Ovary (tissue), 9 donors: ENCODE data around the gene CDC14A. TPM values are rescaled to one million over a fixed set of nuclear protein-coding genes. Genes with fewer than 3 reads are reported as not detected.

Experiments used
- DNase-seq, 5 donors: peaks; one replicate each; pipeline ENCODE4 v3.0.0-alpha.2; 2019 to 2020
- H3K27ac ChIP-seq, 2 donors: fragments of 200-600 bp; one replicate each; pipeline versions ENCODE4 v1.5.1 to v1.8.0; 2019 to 2022
- H3K27me3 ChIP-seq: fragments of 200-600 bp; one replicate; pipeline ENCODE4 v1.8.0; 2022
- H3K36me3 ChIP-seq: fragments of 200-600 bp; sonication (generic); one replicate; pipeline ENCODE4 v1.5.1; 2019
- H3K4me1 ChIP-seq: one replicate; pipeline ENCODE4 v1.8.1; 2013; ENCODE audit warnings: mild to moderate bottlenecking, moderate library complexity; ENCODE audit not compliant: insufficient read depth
- H3K4me3 ChIP-seq: fragments of 200-600 bp; sonication (generic); one replicate; pipeline ENCODE4 v1.5.1; 2017
- H3K9me3 ChIP-seq, 2 donors: fragments of 200-600 bp in 1 of 2; sonication (generic) in 1 of 2; one replicate each; pipeline versions ENCODE4 v1.5.1 to v1.8.1; 2013 to 2019; ENCODE audit warnings: mild to moderate bottlenecking in 1 of 2, moderate library complexity in 1 of 2
- CTCF ChIP-seq, 3 donors: fragments of 450-650 bp in 2 of 3; fragments of 200-600 bp in 1 of 3; IDR thresholded peaks; one replicate each; pipeline versions ENCODE4 v1.5.1 to v1.8.0; 2016 to 2022; ENCODE audit warnings: antibody characterized with exemption in 3 of 3, mild to moderate bottlenecking in 1 of 3
- EP300 ChIP-seq: sonication (generic); formaldehyde crosslinking; IDR thresholded peaks from one replicate; pipeline ENCODE4 v1.6.1; 2017; ENCODE audit warnings: antibody characterized with exemption
- POLR2A ChIP-seq: fragments of 450-650 bp; IDR thresholded peaks from one replicate; pipeline ENCODE4 v1.6.1; 2017; ENCODE audit warnings: antibody characterized with exemption, mild to moderate bottlenecking, moderate library complexity
- WGBS, 3 donors: extraction: QIAGEN DNeasy Blood & Tissue Kit in 1 of 3; methylation state at CpG; one replicate each; pipeline versions ENCODE4 v1.1.5 to v1.1.7; 2013 to 2017; 5-methylcytosine and 5-hydroxymethylcytosine counted together
- intact Hi-C, 4 donors: fragments of 100-400 bp; cut with DNase I; formaldehyde crosslinking; loops; one replicate each; pipeline versions ENCODE4 v1.11.0 to v1.15.1; 2022 to 2023
- polyA plus RNA-seq, 2 donors: library from polyadenylated mRNA; stranded (reverse); fragments of 200-250 nt in 1 of 2; fragments of 350-450 nt in 1 of 2; fragmentation: Illumina TruSeq in 1 of 2; extraction: RNeasy Lipid Tissue Mini Kit (QIAGEN cat#74804) in 1 of 2; gene quantifications; one replicate each; pipeline ENCODE4 v1.2.3, GENCODE V29; 2013 to 2014
- total RNA-seq, 7 donors: library from RNA; depleted of rRNA in 2 of 7; stranded (reverse); fragments of >200 nt in 2 of 7; fragmentation: NEBNext Ultra II Directional in 3 of 7; extraction: Animal tissue kit (Norgen Biotek cat#: 25700) in 3 of 7; gene quantifications; one replicate each; pipeline versions ENCODE4 v1.1.0 to v1.2.4, GENCODE V29; 2016 to 2023
- donor health status: DM: no; HTN: no; CAD: no; lungs with moderate emphysema.
- donor health status: DM: no; HTN: no; CAD: no.
- donor health status: Bipolar disorder and iron deficiency.
- donor health status: DM: yes; HTN: yes; CAD: no.
- donor health status: DM: no; HTN: no; CAD: no.
- donor health status: DM: yes; HTN: yes; CAD: no.

Gene CDC14A
- total and polyA plus RNA-seq, 9 donors = 4.6 to 47.4 (median 8.6) TPM

- H3K27me3 ChIP-seq = no peaks in the 10 kb centered on the region
- intact Hi-C loops = no loop called here
- H3K27ac ChIP-seq = no peak overlapping the region
- TF ChIP-seq POLR2A (no peak), EP300 (no peak), CTCF (IDR thresholded peaks at IDR 0.05) (no peak)
- no peak overlapping the region for H3K4me3 ChIP-seq
- no peaks in the 10 kb centered on the region for H3K4me1 ChIP-seq
- no peak for DNase-seq
- 92 to 96% (median 93%) methylated on average over 1 of the region's 1 CpG for WGBS, 3 donors
- H3K36me3 ChIP-seq = no peaks in the 10 kb centered on the region
- no peaks in the 10 kb centered on the region for H3K9me3 ChIP-seq
Observed at GRCh38 chr1:100479620-100480338, 127.5 kb downstream of the CDC14A start.

GRCh38 chr1:100481303-100481702 is 129.0 kb downstream of the CDC14A start:
- DNase-seq = no peak
- H3K9me3 ChIP-seq = no peaks in the 10 kb centered on the region
- TF ChIP-seq POLR2A (no peak), CTCF (IDR thresholded peaks at IDR 0.05) (no peak), EP300 (no peak)
- 80 to 88% (median 80%) methylated on average over 2 of the region's 2 CpGs for WGBS, 3 donors
- no peaks in the 10 kb centered on the region for H3K27me3 ChIP-seq
- H3K4me1 ChIP-seq = no peaks in the 10 kb centered on the region
- no peaks in the 10 kb centered on the region for H3K36me3 ChIP-seq
- H3K4me3 ChIP-seq = no peak overlapping the region
- intact Hi-C loops = no loop called here
- no peak overlapping the region for H3K27ac ChIP-seq

- no peaks in the 10 kb centered on the region for H3K27me3 ChIP-seq
- no peaks in the 10 kb centered on the region for H3K36me3 ChIP-seq
- H3K4me1 ChIP-seq = no peaks in the 10 kb centered on the region
- intact Hi-C loops = no loop called here
- no peak overlapping the region for H3K4me3 ChIP-seq
- no peak for TF ChIP-seq CTCF (IDR thresholded peaks at IDR 0.05)
- no peak for TF ChIP-seq POLR2A
- TF ChIP-seq EP300 = no peak
- H3K9me3 ChIP-seq = no peaks in the 10 kb centered on the region
- no peak for DNase-seq
- no peak overlapping the region for H3K27ac ChIP-seq
Observed at GRCh38 chr1:100482167-100482566, 129.9 kb downstream of the CDC14A start.

GRCh38 chr1:100482748-100483147 is 130.4 kb downstream of the CDC14A start:
- TF ChIP-seq CTCF (IDR thresholded peaks at IDR 0.05) (no peak), EP300 (no peak), POLR2A (no peak)
- Histone ChIP-seq H3K4me1 (no peaks in the 10 kb centered on the region), H3K36me3 (no peaks in the 10 kb centered on the region), H3K4me3 (no peak overlapping the region), H3K27ac (no peak overlapping the region), H3K27me3 (no peaks in the 10 kb centered on the region), H3K9me3 (no peaks in the 10 kb centered on the region)
- WGBS, 3 donors = 97 to 99% (median 98%) methylated on average over 5 of the region's 5 CpGs
- DNase-seq = no peak
- intact Hi-C loops = no loop called here
